GM12878 (cell line): ENCODE measurements around the gene TJP1. TPM values are rescaled to one million over a fixed set of nuclear protein-coding genes. Genes with fewer than 3 reads are reported as not detected.
"Not testable (repeated sequence)": the region's sequence is repeated elsewhere in the genome, so short reads cannot be mapped to it uniquely, and the experiment has no call there.

Experiments used
- ATAC-seq: fragments of 200-7000 bp; cut with Tn5 transposase; 3 replicates; pipeline ENCODE4 v1.9.1; 2020; ENCODE audit warnings: mild to moderate bottlenecking, moderate library complexity
- BruUV-seq: library from RNA; stranded (reverse); fragments of 400-500 nt; replicated peaks from 2 replicates; lab custom pipeline; 2021; lab: Mats Ljungman, UMichigan
- CTCF ChIA-PET: fragments of 300-600 bp; sonication (Branson Sonifier 250); formaldehyde crosslinking; extraction: SDS; loops from one replicate; lab custom pipeline; 2021; ENCODE audit warnings: inconsistent platforms; lab: Yijun Ruan, JAX
- POLR2A ChIA-PET: fragments of 350-600 bp; formaldehyde crosslinking; extraction: SDS; loops from one replicate; lab custom pipeline; 2021; ENCODE audit warnings: inconsistent platforms; lab: Charles Lee
- RAD21 ChIA-PET: fragments of 300-600 bp; sonication (Branson Sonifier 250); formaldehyde crosslinking; loops from one replicate; lab custom pipeline; 2023; ENCODE audit warnings: antibody characterized with exemption; ENCODE audit not compliant: unreplicated experiment; lab: Charles Lee
- SMC1A ChIA-PET: fragments of 300-600 bp; sonication (Branson Sonifier 250); formaldehyde crosslinking; loops from one replicate; lab custom pipeline; 2023; ENCODE audit not compliant: unreplicated experiment, uncharacterized antibody; lab: Charles Lee
- DNase-seq: peaks from one replicate; pipeline ENCODE4 v3.0.0-alpha.2; 2011; ENCODE audit warnings: low read depth, low spot score
- FAIRE-seq: peaks from 3 replicates; lab custom pipeline; 2011; peaks lifted over from hg19 to GRCh38; lab: Jason Lieb, UNC
- H2AFZ ChIP-seq: 2 replicates; pipeline ENCODE4 v1.6.0; 2011; ENCODE audit warnings: low read depth, low read length, control low read depth; ENCODE audit not compliant: control insufficient read depth
- H3K27ac ChIP-seq: 2 replicates; pipeline ENCODE4 v1.5.1; 2011; ENCODE audit warnings: control low read depth; ENCODE audit not compliant: control insufficient read depth, insufficient read depth
- H3K27me3 ChIP-seq, 2 experiments: replicated peaks in 1 of 2; 2 replicates each; pipeline versions ENCODE4 v1.6.0 to v1.6.1; 2011; ENCODE audit warnings: low read length in 1 of 2; ENCODE audit not compliant: control insufficient read depth in 2 of 2, insufficient read depth in 2 of 2
- H3K36me3 ChIP-seq, 2 experiments: 2 replicates each; pipeline ENCODE4 v1.5.1; 2011; ENCODE audit warnings: low read length in 1 of 2; ENCODE audit not compliant: control insufficient read depth in 2 of 2, insufficient read depth in 2 of 2
- H3K4me1 ChIP-seq: 2 replicates; pipeline ENCODE4 v1.6.1; 2011; ENCODE audit warnings: mild to moderate bottlenecking, low read length, moderate library complexity, mixed read lengths; ENCODE audit not compliant: control insufficient read depth, insufficient read depth
- H3K4me2 ChIP-seq: 2 replicates; pipeline ENCODE4 v1.6.0; 2011; ENCODE audit warnings: control low read depth; ENCODE audit not compliant: control insufficient read depth, insufficient read depth
- H3K4me3 ChIP-seq: fragments of 200-600 bp; sonication (generic); 2 replicates; pipeline ENCODE4 v1.5.1; 2016
- H3K79me2 ChIP-seq: 2 replicates; pipeline ENCODE4 v1.6.0; 2011; ENCODE audit warnings: low read length; ENCODE audit not compliant: control insufficient read depth, insufficient read depth
- H3K9ac ChIP-seq: 2 replicates; pipeline ENCODE4 v1.8.0; 2011; ENCODE audit warnings: low read length, control low read depth, mixed read lengths; ENCODE audit not compliant: control insufficient read depth, insufficient read depth
- H3K9me3 ChIP-seq: replicated peaks from 3 replicates; pipeline ENCODE4 v1.5.1; 2011; ENCODE audit warnings: mild to moderate bottlenecking, low read length; ENCODE audit not compliant: control insufficient read depth, insufficient read depth
- H4K20me1 ChIP-seq: 2 replicates; pipeline ENCODE4 v1.6.0; 2011; ENCODE audit not compliant: control insufficient read depth, insufficient read depth
- BACH1 ChIP-seq: fragments of 450-650 bp; IDR thresholded peaks from 2 replicates; pipeline ENCODE4 v1.6.1; 2017; ENCODE audit warnings: mild to moderate bottlenecking, borderline replicate concordance
- CHD1 ChIP-seq: IDR thresholded peaks from 2 replicates; pipeline ENCODE4 v1.6.1; 2012; ENCODE audit warnings: low read depth, low read length, improper control_type of control experiment
- HDAC6 ChIP-seq: fragments of 200-600 bp; sonication (generic); IDR thresholded peaks from one replicate; pipeline ENCODE4 v1.8.0; 2017; ENCODE audit warnings: antibody characterized with exemption; ENCODE audit not compliant: unreplicated experiment
- POU2F2 ChIP-seq: IDR thresholded peaks from 3 replicates; pipeline ENCODE4 v1.6.1; 2011; ENCODE audit warnings: low read depth, mild to moderate bottlenecking, low read length, borderline replicate concordance
- SPI1 ChIP-seq: IDR thresholded peaks from 2 replicates; pipeline ENCODE4 v1.6.1; 2011; ENCODE audit warnings: low read depth, mild to moderate bottlenecking, low read length, moderate library complexity, borderline replicate concordance; ENCODE audit not compliant: insufficient read depth
- ZNF274 ChIP-seq: IDR thresholded peaks from one replicate; pipeline ENCODE4 v1.8.0; 2011; ENCODE audit not compliant: insufficient read length, insufficient read depth
- WGBS: methylation state at CpG from one replicate; pipeline ENCODE4 v1.1.6; 2016; ENCODE audit warnings: low lambda C conversion rate; ENCODE audit not compliant: insufficient replicate concordance, insufficient coverage; ENCODE audit errors: missing lambda C conversion rate; 5-methylcytosine and 5-hydroxymethylcytosine counted together
- in situ Hi-C: fragments of 300-500 bp; cut with MboI; formaldehyde crosslinking; loops from 9 replicates; pipeline ENCODE4 v1.14.3; 2018; ENCODE audit warnings: mixed read lengths
- intact Hi-C: fragments of 100-400 bp; cut with micrococcal nuclease; formaldehyde crosslinking; loops from one replicate; pipeline ENCODE4 v1.14.2; 2022; ENCODE audit not compliant: unreplicated experiment
- polyA plus RNA-seq, 11 experiments: library from polyadenylated mRNA; depleted of rRNA in 4 of 11; unstranded in 6 of 11; stranded (reverse) in 5 of 11; fragments of >200 nt; fragmentation: Nextera tagmentation in 4 of 11; fragmentation: Illumina TruSeq in 1 of 11; extraction: Ambion mirVana in 4 of 11; extraction: Trizol in 1 of 11; gene quantifications; 1 replicate in 1 of 11; 2 replicates in 10 of 11; pipeline versions ENCODE4 v1.2.1 to v1.2.3, GENCODE V29; 2011 to 2016; ENCODE audit warnings: inconsistent platforms in 2 of 11, missing spikeins in 2 of 11, low read depth in 1 of 11
- total RNA-seq, 4 experiments: library from RNA; depleted of rRNA in 3 of 4; stranded (reverse); fragments of >200 nt in 3 of 4; fragmentation: Illumina TruSeq in 1 of 4; extraction: Trizol in 1 of 4; gene quantifications; 2 replicates each; pipeline versions ENCODE4 v1.2.1 to v1.2.3, GENCODE V29; 2013 to 2021

TJP1 gene
- total and polyA plus RNA-seq, 10 of the 15 experiments (the other 5 are each of a cell fraction or from before 2014, with no cell fraction given): 0.01 to 0.49 (median 0.08) TPM; not detected in 7

DNA sequence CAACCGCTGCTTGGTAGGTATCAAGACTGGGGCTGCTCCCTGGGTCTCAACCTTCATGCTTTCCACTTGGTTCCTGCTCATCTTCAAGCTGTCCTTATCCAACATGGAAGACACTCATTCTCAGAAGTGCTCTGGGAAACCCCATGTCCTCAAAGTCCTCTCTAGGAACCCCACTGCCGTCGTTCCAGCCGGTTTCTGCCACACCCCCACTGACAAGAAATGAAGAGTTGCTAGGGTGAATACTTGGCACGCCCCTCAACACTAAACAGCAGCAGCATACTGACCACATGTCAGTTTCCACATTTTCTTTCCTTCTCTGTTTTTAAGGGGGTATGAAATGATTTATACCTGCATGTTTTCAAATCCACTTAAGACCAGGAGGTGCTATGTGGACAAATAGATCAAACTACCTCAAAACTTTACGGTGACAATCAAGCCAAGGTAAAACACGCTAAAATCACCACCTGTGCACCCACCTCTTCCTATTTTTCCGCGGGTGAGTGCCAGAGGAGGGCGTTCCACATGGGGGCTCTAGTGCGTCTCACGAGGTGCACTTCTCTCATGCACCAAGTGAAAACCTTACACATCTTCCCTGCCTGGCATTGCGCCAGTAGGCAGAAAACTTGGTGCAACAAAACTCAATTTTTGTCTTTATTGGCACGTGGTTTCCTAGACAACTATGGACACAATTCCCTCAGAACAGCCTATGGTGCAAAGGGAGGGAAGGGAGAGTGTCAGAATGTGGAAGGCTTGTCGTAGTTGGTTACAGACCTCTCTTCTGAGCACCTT lies 125.1 kb downstream of the TJP1 start:
- RAD21 ChIA-PET: no interaction called here
- Histone ChIP-seq H2AFZ (no peak overlapping the region), H3K36me3 (no peaks in the 10 kb centered on the region), H3K79me2 (no peaks in the 10 kb centered on the region), H3K4me2 (no peak overlapping the region), H3K27ac (no peak overlapping the region), H3K4me3 (no peak overlapping the region), H4K20me1 (no peaks in the 10 kb centered on the region), H3K27me3 (no peaks in the 10 kb centered on the region), H3K4me1 (no peaks in the 10 kb centered on the region), H3K9ac (no peak overlapping the region), H3K9me3 (no peaks in the 10 kb centered on the region)
- in situ Hi-C loops: no loop called here
- 48% methylated on average over 15 of the region's 15 CpGs for WGBS
- CTCF ChIA-PET: no interaction called here
- intact Hi-C loops: no loop called here
- ATAC-seq (no peak), FAIRE-seq (no peak), DNase-seq (no peak)
- no peak for TF ChIP-seq POU2F2
- no peak for TF ChIP-seq HDAC6
- TF ChIP-seq CHD1: no peak
- TF ChIP-seq SPI1: no peak
- TF ChIP-seq BACH1: no peak
- TF ChIP-seq ZNF274: no peak
- SMC1A ChIA-PET: no interaction called here
- POLR2A ChIA-PET: no interaction called here
- BruUV-seq: no TSS peak

DNA sequence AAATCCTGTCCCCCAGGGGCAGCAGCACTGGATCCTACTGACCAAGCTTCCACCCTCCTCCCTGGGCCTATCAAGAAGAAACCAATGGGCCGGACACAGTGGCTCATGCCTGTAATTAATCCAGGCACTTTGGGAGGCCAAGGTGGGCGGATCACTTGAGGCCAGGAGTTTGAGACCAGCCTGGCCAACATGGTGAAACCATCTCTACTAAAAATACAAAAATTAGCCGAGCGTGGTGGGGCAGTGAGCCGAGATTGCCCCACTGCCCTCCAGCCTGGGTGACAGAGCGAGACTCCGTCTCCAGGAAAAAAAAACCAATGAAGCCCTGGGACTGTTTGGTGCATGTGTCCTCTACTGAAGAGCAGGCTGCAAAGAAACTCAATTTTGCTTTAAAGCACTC lies 125.8 kb downstream of the TJP1 start:
- SMC1A ChIA-PET, H3K4me2 ChIP-seq, H3K4me1 ChIP-seq, H3K27me3 ChIP-seq, H3K9me3 ChIP-seq, CTCF ChIA-PET, H3K4me3 ChIP-seq, FAIRE-seq, H3K9ac ChIP-seq, H4K20me1 ChIP-seq, RAD21 ChIA-PET, in situ Hi-C loops, BruUV-seq, H3K27ac ChIP-seq, H2AFZ ChIP-seq, intact Hi-C loops, DNase-seq, H3K79me2 ChIP-seq, POLR2A ChIA-PET, ATAC-seq, H3K36me3 ChIP-seq: not testable (repeated sequence)
- WGBS: 28% methylated on average over 7 of the region's 7 CpGs
